Hepatocyte (in vitro differentiated cells): ENCODE results near the gene AMTN.

Experiments used
- CTCF ChIP-seq: fragments of 200-600 bp; sonication (generic); IDR thresholded peaks from 2 replicates; pipeline ENCODE4 v1.5.1; 2016; ENCODE audit warnings: antibody characterized with exemption, mild to moderate bottlenecking; ENCODE audit not compliant: poor library complexity
- EZH2phosphoT487 ChIP-seq: fragments of 200-600 bp; sonication (generic); IDR thresholded peaks from one replicate; pipeline ENCODE4 v1.6.1; 2018; ENCODE audit warnings: antibody characterized with exemption, mild to moderate bottlenecking, low read depth, moderate library complexity; ENCODE audit not compliant: unreplicated experiment, severe bottlenecking

DNA sequence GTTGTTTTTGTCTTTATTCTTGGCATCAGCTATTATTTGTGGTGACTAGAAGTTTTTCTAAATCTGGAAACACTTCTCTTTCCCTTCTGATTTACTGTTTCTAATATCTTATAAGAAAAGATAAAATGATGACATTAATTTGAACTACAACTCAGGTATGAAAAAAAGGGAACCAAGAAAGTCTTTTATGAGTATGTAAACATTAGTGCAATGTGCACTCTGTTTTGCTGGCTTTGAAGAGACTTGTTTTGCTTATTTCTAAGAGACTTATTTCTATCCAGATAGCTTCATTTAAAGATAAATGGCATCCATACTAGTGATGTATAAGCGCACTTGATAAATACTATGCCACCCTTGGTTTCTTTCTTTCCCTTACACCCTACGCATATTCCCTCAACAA, 63.6 kb downstream of the AMTN start:
- TF ChIP-seq CTCF (no peak), EZH2phosphoT487 (no peak)
